K562 (cell line): ENCODE data around the gene AFF3. TPM values are rescaled to one million over a fixed set of nuclear protein-coding genes. Genes with fewer than 3 reads are reported as not detected.
"Not testable (repeated sequence)": the region's sequence is repeated elsewhere in the genome, so short reads cannot be mapped to it uniquely, and the experiment has no call there.

Source experiments
- ATAC-seq: fragments of 200-7000 bp; cut with Tn5 transposase; 3 replicates; pipeline ENCODE4 v1.9.1; 2020; ENCODE audit warnings: moderate library complexity
- BruUV-seq: library from RNA; stranded (reverse); fragments of 400-500 nt; replicated peaks from 2 replicates; lab custom pipeline; 2021; lab: Mats Ljungman, UMichigan
- CTCF ChIA-PET: fragments of 300-600 bp; formaldehyde crosslinking; extraction: SDS; loops from one replicate; lab custom pipeline; 2021; ENCODE audit warnings: low intra/inter-chr PET ratio; lab: Yijun Ruan, JAX
- POLR2A ChIA-PET: fragments of 300-600, 350-650 bp; sonication (Branson Sonifier 250); formaldehyde crosslinking; extraction: SDS; loops from one replicate; lab custom pipeline; 2021; ENCODE audit warnings: antibody characterized with exemption, inconsistent platforms; lab: Yijun Ruan, JAX
- DNase-seq, 4 experiments: peaks; one replicate each; pipeline versions ENCODE4 v3.0.0 to v3.0.0-alpha.2; 2011 to 2018; ENCODE audit warnings: low spot score in 3 of 4, mixed read lengths in 3 of 4; ENCODE audit errors: extremely low read depth in 1 of 4
- FAIRE-seq: peaks from 2 replicates; lab custom pipeline; 2011; peaks lifted over from hg19 to GRCh38; lab: Jason Lieb, UNC
- H2AFZ ChIP-seq: 2 replicates; pipeline ENCODE4 v1.6.0; 2011; ENCODE audit warnings: low read depth, low read length, control low read depth, inconsistent platforms
- H3K27ac ChIP-seq: fragments of 200-600 bp; 3 replicates; pipeline ENCODE4 v1.8.0; 2011; ENCODE audit warnings: low read depth, mild to moderate bottlenecking, control low read depth, inconsistent platforms, low read length, moderate library complexity, mixed read lengths; ENCODE audit errors: extremely low read depth
- H3K27me3 ChIP-seq, 2 experiments: fragments of 300-600 bp in 1 of 2; 2 replicates in 1 of 2; 3 replicates in 1 of 2; pipeline versions ENCODE4 v1.6.0 to v1.8.0; 2011; ENCODE audit warnings: inconsistent platforms in 2 of 2, low read length in 2 of 2, mild to moderate bottlenecking in 1 of 2, mixed read lengths in 1 of 2, moderate library complexity in 1 of 2; ENCODE audit not compliant: control insufficient read depth in 2 of 2, insufficient read depth in 2 of 2
- H3K36me3 ChIP-seq: fragments of 300-600 bp; 3 replicates; pipeline ENCODE4 v1.8.0; 2011; ENCODE audit warnings: mild to moderate bottlenecking, low read length, inconsistent platforms; ENCODE audit not compliant: control insufficient read depth, insufficient read depth
- H3K4me1 ChIP-seq, 2 experiments: fragments of 200-600 bp in 1 of 2; replicated peaks in 1 of 2; 2 replicates in 1 of 2; 3 replicates in 1 of 2; pipeline versions ENCODE4 v1.5.1 to v1.8.0; 2011; ENCODE audit warnings: inconsistent platforms in 2 of 2, low read length in 2 of 2, mild to moderate bottlenecking in 1 of 2, mixed read lengths in 1 of 2, moderate library complexity in 1 of 2; ENCODE audit not compliant: control insufficient read depth in 2 of 2, insufficient read depth in 2 of 2
- H3K4me2 ChIP-seq: 2 replicates; pipeline ENCODE4 v1.6.1; 2011; ENCODE audit warnings: low read length, control low read depth, inconsistent platforms, mixed read lengths; ENCODE audit not compliant: insufficient read depth
- H3K4me3 ChIP-seq: fragments of 200-600 bp; sonication (generic), shearing (Covaris generic); 2 replicates; pipeline ENCODE4 v1.5.1; 2016; ENCODE audit warnings: control low read depth, inconsistent platforms
- H3K79me2 ChIP-seq: fragments of 200-600 bp; 3 replicates; pipeline ENCODE4 v1.8.0; 2011; ENCODE audit warnings: low read length, inconsistent platforms; ENCODE audit not compliant: control insufficient read depth, insufficient read depth
- H3K9ac ChIP-seq, 2 experiments: 2 replicates each; pipeline versions ENCODE4 v1.6.0 to v1.6.1; 2011; ENCODE audit warnings: low read depth in 2 of 2, low read length in 2 of 2, control low read depth in 1 of 2, inconsistent platforms in 1 of 2, mild to moderate bottlenecking in 1 of 2, mixed read lengths in 1 of 2; ENCODE audit not compliant: insufficient read depth in 1 of 2
- H3K9me1 ChIP-seq: one replicate; pipeline ENCODE4 v1.6.0; 2011; ENCODE audit warnings: inconsistent platforms, mild to moderate bottlenecking, low read length, moderate library complexity; ENCODE audit not compliant: control insufficient read depth, insufficient read depth
- H3K9me3 ChIP-seq: replicated peaks from 2 replicates; pipeline ENCODE4 v1.5.1; 2011; ENCODE audit warnings: low read depth, low read length, inconsistent platforms; ENCODE audit not compliant: control insufficient read depth, insufficient read depth
- H4K20me1 ChIP-seq: replicated peaks from 2 replicates; pipeline ENCODE4 v1.6.1; 2011; ENCODE audit warnings: low read length, inconsistent platforms, mixed read lengths; ENCODE audit not compliant: control insufficient read depth, insufficient read depth
- FOSL1 ChIP-seq: fragments of 200-800 bp; sonication (Bioruptor generic); conservative IDR thresholded peaks from 2 replicates; pipeline ENCODE4 v1.6.1; 2016; ENCODE audit warnings: missing genetic modification characterization, missing compliant biosample characterization
- ZNF644 ChIP-seq: fragments of 200-800 bp; sonication (Bioruptor generic); IDR thresholded peaks from 2 replicates; pipeline ENCODE4 v1.6.1; 2016; ENCODE audit warnings: low read depth, missing genetic modification characterization, missing compliant biosample characterization
- WGBS: fragments of 100-300 bp; shearing (Covaris generic); methylation state at CpG from one replicate; pipeline ENCODE4 v1.1.6; 2016; ENCODE audit warnings: low coverage, mixed read lengths; ENCODE audit not compliant: insufficient coverage; ENCODE audit errors: missing lambda C conversion rate; 5-methylcytosine and 5-hydroxymethylcytosine counted together
- in situ Hi-C: fragments of 300-500 bp; cut with MboI; formaldehyde crosslinking; loops from 4 replicates; pipeline ENCODE4 v1.15.0; 2018; ENCODE audit warnings: inconsistent platforms, mixed read lengths
- intact Hi-C: fragments of 100-400 bp; cut with micrococcal nuclease; formaldehyde crosslinking; loops from 2 replicates; pipeline ENCODE4 v1.14.2; 2022
- polyA plus RNA-seq, 8 experiments: library from polyadenylated mRNA; depleted of rRNA in 4 of 8; stranded (reverse) in 5 of 8; unstranded in 3 of 8; fragments of >200 nt; fragmentation: Nextera tagmentation in 2 of 8; fragmentation: Illumina TruSeq in 1 of 8; extraction: Ambion mirVana in 2 of 8; extraction: Trizol in 1 of 8; gene quantifications; 2 replicates each; pipeline versions ENCODE4 v1.2.1 to v1.2.3, GENCODE V29; 2011 to 2014; ENCODE audit warnings: inconsistent platforms in 1 of 8, missing spikeins in 1 of 8
- total RNA-seq, 7 experiments: library from RNA; depleted of rRNA in 6 of 7; stranded (reverse); fragments of >200 nt in 6 of 7; fragmentation: Illumina TruSeq in 2 of 7; extraction: Trizol in 2 of 7; gene quantifications; 2 replicates each; pipeline versions ENCODE4 v1.2.1 to v1.2.3, GENCODE V29; 2011 to 2021; ENCODE audit warnings: low replicate concordance in 1 of 7

Gene AFF3
- total and polyA plus RNA-seq, 9 of the 15 experiments (the other 6 are each of a cell fraction or from before 2014, with no cell fraction given): 0.02 to 0.11 TPM; not detected in 7

- H3K27me3 ChIP-seq: peaks cover 0 to 6% of the 10 kb centered on the region in 2 experiments; a peak in 3 of 5 replicates
- CTCF ChIA-PET: no interaction called here
- no peak for ATAC-seq
- H3K36me3 ChIP-seq: no peaks in the 10 kb centered on the region
- no peaks in the 10 kb centered on the region for H3K79me2 ChIP-seq
- no peak overlapping the region for H3K4me2 ChIP-seq
- no peak for DNase-seq
- TF ChIP-seq FOSL1 (tag) (peak; percentile 56; the same call in 1 of the 2 replicates), ZNF644 (tag) (no peak)
- no peak overlapping the region for H3K27ac ChIP-seq
- H4K20me1 ChIP-seq: no peaks in the 10 kb centered on the region
- intact Hi-C loops (no loop called here), in situ Hi-C loops (no loop called here)
- H3K9me3 ChIP-seq: no peaks in the 10 kb centered on the region
- H2AFZ ChIP-seq: no peak overlapping the region
- POLR2A ChIA-PET: no interaction called here
- no peaks in the 10 kb centered on the region for H3K4me1 ChIP-seq
- H3K9me1 ChIP-seq: no peaks in the 10 kb centered on the region
- no TSS peak for BruUV-seq
- 4% methylated on average over 2 of the region's 2 CpGs for WGBS
- no peak overlapping the region for H3K9ac ChIP-seq
- no peak overlapping the region for H3K4me3 ChIP-seq
- FAIRE-seq: no peak
Measured at GRCh38 chr2:99662761-99663341, 479.5 kb downstream of the AFF3 start.

GRCh38 chr2:99661761-99662160 lies 480.6 kb downstream of the AFF3 start:
- H3K27ac ChIP-seq, CTCF ChIA-PET, POLR2A ChIA-PET, BruUV-seq, H3K9me1 ChIP-seq, in situ Hi-C loops, H3K36me3 ChIP-seq, H3K4me2 ChIP-seq, H2AFZ ChIP-seq, H3K4me3 ChIP-seq, H3K9me3 ChIP-seq, intact Hi-C loops, DNase-seq, H3K4me1 ChIP-seq, H4K20me1 ChIP-seq, H3K79me2 ChIP-seq, FAIRE-seq, ATAC-seq, H3K27me3 ChIP-seq, H3K9ac ChIP-seq: not testable (repeated sequence)
- WGBS: 5% methylated on average over 9 of the region's 9 CpGs
